H1 (cell line): ENCODE results near the gene PEX3.

Source experiments
- CEBPB ChIP-seq: IDR thresholded peaks from 2 replicates; pipeline ENCODE4 v1.6.1; 2012; ENCODE audit warnings: low read depth, low read length
- EP300 ChIP-seq, 2 experiments: IDR thresholded peaks; 1 replicate in 1 of 2; 2 replicates in 1 of 2; pipeline ENCODE4 v1.6.1; 2011 to 2012; ENCODE audit warnings: low read depth in 2 of 2, low read length in 2 of 2, mild to moderate bottlenecking in 2 of 2, borderline replicate concordance in 1 of 2, inconsistent platforms in 1 of 2, moderate library complexity in 1 of 2
- EZH2 ChIP-seq: fragments of 200-600 bp; sonication (generic); IDR thresholded peaks from 2 replicates; pipeline ENCODE4 v1.7.1; 2012; ENCODE audit warnings: low read depth, mild to moderate bottlenecking, moderate library complexity, low read length, inconsistent platforms; ENCODE audit not compliant: severe bottlenecking
- JUN ChIP-seq: IDR thresholded peaks from 2 replicates; pipeline ENCODE4 v1.6.1; 2011; ENCODE audit warnings: low read depth, mild to moderate bottlenecking, improper control_type of control experiment, low read length
- JUND ChIP-seq: IDR thresholded peaks from 2 replicates; pipeline ENCODE4 v1.6.1; 2011; ENCODE audit warnings: mild to moderate bottlenecking, improper control_type of control experiment, low read length
- MAFK ChIP-seq: IDR thresholded peaks from 2 replicates; pipeline ENCODE4 v1.6.1; 2012; ENCODE audit warnings: low read depth, mild to moderate bottlenecking, improper control_type of control experiment, low read length
- POLR2AphosphoS5 ChIP-seq: IDR thresholded peaks from 2 replicates; pipeline ENCODE4 v1.6.1; 2011; ENCODE audit warnings: low read depth, low read length
- TAF1 ChIP-seq: IDR thresholded peaks from 2 replicates; pipeline ENCODE4 v1.6.1; 2011; ENCODE audit warnings: mild to moderate bottlenecking, low read depth, low read length
- TEAD4 ChIP-seq: IDR thresholded peaks from 2 replicates; pipeline ENCODE4 v1.6.1; 2012; ENCODE audit warnings: low read depth, low read length, inconsistent platforms, mixed read lengths
- TF ChIP-seq, protein P1 (sequence below), 3 experiments: IDR thresholded peaks; 1 replicate in 2 of 3; 2 replicates in 1 of 3; pipeline versions ENCODE4 v1.5.1 to v1.6.1; 2011; ENCODE audit warnings: low read length in 3 of 3, mild to moderate bottlenecking in 3 of 3, inconsistent platforms in 2 of 3, low read depth in 1 of 3, moderate library complexity in 1 of 3; ENCODE audit not compliant: insufficient read depth in 1 of 3; ENCODE audit errors: control extremely low read depth in 1 of 3
- TF ChIP-seq, protein P2 (sequence below): IDR thresholded peaks from 2 replicates; pipeline ENCODE4 v1.6.1; 2011; ENCODE audit warnings: low read depth, mild to moderate bottlenecking, low read length; ENCODE audit not compliant: insufficient read depth

DNA sequence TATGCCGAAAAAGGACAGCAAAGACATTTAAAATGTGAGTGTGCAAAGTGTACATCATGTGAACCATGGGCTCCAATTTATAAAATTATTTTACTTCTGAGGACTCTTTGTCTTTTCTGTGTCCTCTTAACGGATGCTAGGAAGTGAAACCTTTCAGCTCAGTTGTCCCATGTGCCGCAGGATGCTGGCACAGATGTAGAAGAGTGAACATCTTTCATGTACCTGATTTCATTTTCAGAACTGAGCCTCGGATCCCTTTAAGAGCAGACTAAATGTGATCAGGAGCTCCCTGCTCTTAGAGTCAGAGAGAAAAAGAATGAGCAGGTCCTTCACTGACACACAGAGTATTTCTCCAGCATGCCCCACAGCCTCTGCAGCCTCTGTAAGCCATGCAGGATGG lies 88.5 kb downstream of the PEX3 start:
- TF ChIP-seq TEAD4 (no peak), JUND (no peak), POLR2AphosphoS5 (no peak), CEBPB (no peak), EZH2 (no peak), EP300 (IDR thresholded peaks at IDR 0.05; ENCODE audit: borderline replicate concordance in 1 of 2, low read depth in 2 of 2, low read length in 2 of 2) (no peak), MAFK (no peak), JUN (no peak), TAF1 (no peak)
- TF ChIP-seq, protein P1, sequence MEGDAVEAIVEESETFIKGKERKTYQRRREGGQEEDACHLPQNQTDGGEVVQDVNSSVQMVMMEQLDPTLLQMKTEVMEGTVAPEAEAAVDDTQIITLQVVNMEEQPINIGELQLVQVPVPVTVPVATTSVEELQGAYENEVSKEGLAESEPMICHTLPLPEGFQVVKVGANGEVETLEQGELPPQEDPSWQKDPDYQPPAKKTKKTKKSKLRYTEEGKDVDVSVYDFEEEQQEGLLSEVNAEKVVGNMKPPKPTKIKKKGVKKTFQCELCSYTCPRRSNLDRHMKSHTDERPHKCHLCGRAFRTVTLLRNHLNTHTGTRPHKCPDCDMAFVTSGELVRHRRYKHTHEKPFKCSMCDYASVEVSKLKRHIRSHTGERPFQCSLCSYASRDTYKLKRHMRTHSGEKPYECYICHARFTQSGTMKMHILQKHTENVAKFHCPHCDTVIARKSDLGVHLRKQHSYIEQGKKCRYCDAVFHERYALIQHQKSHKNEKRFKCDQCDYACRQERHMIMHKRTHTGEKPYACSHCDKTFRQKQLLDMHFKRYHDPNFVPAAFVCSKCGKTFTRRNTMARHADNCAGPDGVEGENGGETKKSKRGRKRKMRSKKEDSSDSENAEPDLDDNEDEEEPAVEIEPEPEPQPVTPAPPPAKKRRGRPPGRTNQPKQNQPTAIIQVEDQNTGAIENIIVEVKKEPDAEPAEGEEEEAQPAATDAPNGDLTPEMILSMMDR (IDR thresholded peaks at IDR 0.05; ENCODE audit: control extremely low read depth in 1 of 3, insufficient read depth in 1 of 3, low read depth in 1 of 3, low read length in 3 of 3) = no peak
- TF ChIP-seq, protein P2, sequence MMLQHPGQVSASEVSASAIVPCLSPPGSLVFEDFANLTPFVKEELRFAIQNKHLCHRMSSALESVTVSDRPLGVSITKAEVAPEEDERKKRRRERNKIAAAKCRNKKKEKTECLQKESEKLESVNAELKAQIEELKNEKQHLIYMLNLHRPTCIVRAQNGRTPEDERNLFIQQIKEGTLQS = no peak
